ENCODE results near the gene EHHADH. TPM values are rescaled to one million over a fixed set of nuclear protein-coding genes. Genes with fewer than 3 reads are reported as not detected.

The EHHADH gene
- total RNA-seq, 2 experiments from 2014 or later = 1.3 TPM; not detected in 1

DNA sequence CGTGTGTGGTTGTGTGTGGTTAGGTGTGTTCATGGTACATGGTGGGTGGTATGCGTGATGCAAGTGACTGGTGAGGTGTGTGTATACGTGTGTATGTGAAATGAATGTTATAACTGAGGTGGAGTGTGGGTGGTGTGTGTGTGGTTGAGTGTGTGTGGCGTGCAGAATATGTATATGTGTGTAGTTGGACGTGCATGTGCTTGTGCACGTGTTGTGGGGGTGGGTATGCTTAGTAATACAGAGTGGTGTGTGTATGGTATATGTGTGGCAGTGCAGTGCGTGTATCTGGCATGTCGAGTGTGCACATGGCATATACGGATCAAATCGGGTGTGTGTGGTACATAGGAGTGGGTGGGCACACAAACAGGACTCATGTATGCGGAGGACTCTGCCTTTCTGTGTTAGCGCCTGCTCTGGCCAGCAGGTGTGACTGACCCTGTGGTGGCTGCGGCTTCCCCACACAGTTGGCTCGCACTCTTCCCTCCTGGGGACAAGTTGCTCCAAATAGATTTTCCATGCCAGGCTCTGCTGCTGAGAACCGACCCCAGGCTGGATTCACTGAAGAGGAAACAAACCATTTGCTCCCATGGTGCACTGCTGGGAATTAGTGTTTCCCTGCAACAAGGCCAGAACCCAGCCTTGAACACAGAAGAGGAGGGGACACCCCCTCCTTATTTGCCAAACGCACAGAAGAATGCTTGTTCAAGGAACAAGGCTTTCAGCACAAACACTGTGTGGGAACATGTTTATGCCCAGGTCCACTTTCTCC is 99.8 kb downstream of the EHHADH start:
- intact Hi-C loops (cut with micrococcal nuclease; ENCODE audit: unreplicated experiment) = no loop called here
- no peak overlapping the region for H2AFZ ChIP-seq (ENCODE audit: low read length)
- POLR2A ChIA-PET = interaction anchor here (0.7 kb wide), 1 partner anchor 216 kb away, joined by 3 read pairs; no protein-coding TSS in a partner anchor

DNA sequence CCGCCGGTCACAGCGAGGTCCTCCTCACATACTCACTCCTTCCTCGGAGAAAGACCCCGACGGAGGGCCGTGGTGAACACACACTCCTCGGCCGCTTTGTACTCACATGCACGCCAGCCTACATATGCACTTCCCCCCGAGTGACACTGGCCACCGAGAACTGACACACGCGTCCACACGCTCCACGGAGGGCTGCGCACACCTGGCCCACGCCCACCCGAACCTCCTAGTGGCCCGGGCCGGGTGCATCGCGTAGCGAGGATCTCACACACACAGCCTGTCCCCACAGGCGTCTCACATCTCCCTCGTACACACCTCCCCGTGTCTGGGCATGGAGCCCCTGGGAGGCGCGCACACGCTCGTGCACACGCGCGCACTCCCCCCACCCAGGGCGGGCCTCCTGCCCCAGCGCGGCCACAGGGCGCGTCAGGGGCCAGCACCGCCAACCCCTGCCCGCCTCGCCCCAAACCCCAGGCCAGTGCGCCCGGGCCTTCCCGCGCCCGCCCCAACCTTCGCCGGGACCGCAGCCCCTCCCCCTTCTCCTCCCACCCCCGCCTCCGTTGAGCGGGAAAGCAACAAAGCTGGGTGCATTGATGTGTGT is 100.6 kb downstream of the EHHADH start:
- H3K9me2 ChIP-seq (ENCODE audit: insufficient read depth, low read length) = no peaks in the 10 kb centered on the region
- no peaks in the 10 kb centered on the region for H3K79me2 ChIP-seq (ENCODE audit: insufficient read depth, low read depth, low read length)
- DNase-seq (ENCODE audit: low spot score) = no peak
- H3K36me3 ChIP-seq (ENCODE audit: insufficient read depth, low read length) = no peaks in the 10 kb centered on the region
- H3K27ac ChIP-seq (ENCODE audit: low read depth, low read length, poor library complexity, severe bottlenecking) = no peak overlapping the region
- CTCF ChIA-PET (ENCODE audit: unreplicated experiment) = no interaction called here
- H2AFZ ChIP-seq (ENCODE audit: low read length) = no peak overlapping the region
- H3K4me2 ChIP-seq (ENCODE audit: low read length) = no peak overlapping the region
- BruUV-seq (replicated peaks) = no TSS peak
- H4K20me1 ChIP-seq (ENCODE audit: insufficient read depth, low read length) = no peaks in the 10 kb centered on the region
- no peaks in the 10 kb centered on the region for H3K4me1 ChIP-seq (ENCODE audit: insufficient read depth, low read length, poor library complexity, severe bottlenecking)
- TF ChIP-seq EZH2phosphoT487 (IDR thresholded peaks at IDR 0.05; ENCODE audit: borderline replicate concordance, low read depth, low read length) = no peak
- TF ChIP-seq, protein P1, sequence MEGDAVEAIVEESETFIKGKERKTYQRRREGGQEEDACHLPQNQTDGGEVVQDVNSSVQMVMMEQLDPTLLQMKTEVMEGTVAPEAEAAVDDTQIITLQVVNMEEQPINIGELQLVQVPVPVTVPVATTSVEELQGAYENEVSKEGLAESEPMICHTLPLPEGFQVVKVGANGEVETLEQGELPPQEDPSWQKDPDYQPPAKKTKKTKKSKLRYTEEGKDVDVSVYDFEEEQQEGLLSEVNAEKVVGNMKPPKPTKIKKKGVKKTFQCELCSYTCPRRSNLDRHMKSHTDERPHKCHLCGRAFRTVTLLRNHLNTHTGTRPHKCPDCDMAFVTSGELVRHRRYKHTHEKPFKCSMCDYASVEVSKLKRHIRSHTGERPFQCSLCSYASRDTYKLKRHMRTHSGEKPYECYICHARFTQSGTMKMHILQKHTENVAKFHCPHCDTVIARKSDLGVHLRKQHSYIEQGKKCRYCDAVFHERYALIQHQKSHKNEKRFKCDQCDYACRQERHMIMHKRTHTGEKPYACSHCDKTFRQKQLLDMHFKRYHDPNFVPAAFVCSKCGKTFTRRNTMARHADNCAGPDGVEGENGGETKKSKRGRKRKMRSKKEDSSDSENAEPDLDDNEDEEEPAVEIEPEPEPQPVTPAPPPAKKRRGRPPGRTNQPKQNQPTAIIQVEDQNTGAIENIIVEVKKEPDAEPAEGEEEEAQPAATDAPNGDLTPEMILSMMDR (conservative IDR thresholded peaks at IDR 0.05; ENCODE audit: low read length) = no peak
- H3K9me3 ChIP-seq (ENCODE audit: low read length) = no peaks in the 10 kb centered on the region
- POLR2A ChIA-PET = interaction anchor here (0.7 kb wide), 1 partner anchor 217 kb away, joined by 3 read pairs; no protein-coding TSS in a partner anchor
- intact Hi-C loops (cut with micrococcal nuclease; ENCODE audit: unreplicated experiment) = no loop called here
- H3K4me3 ChIP-seq (ENCODE audit: low read depth, low read length, poor library complexity, severe bottlenecking) = no peak overlapping the region

More for the DNA sequence above, 99.8 kb downstream of the EHHADH start:
- Histone ChIP-seq H3K36me3 (ENCODE audit: insufficient read depth, low read length) (no peaks in the 10 kb centered on the region), H3K4me1 (ENCODE audit: insufficient read depth, low read length, poor library complexity, severe bottlenecking) (no peaks in the 10 kb centered on the region), H3K9me2 (ENCODE audit: insufficient read depth, low read length) (no peaks in the 10 kb centered on the region), H4K20me1 (ENCODE audit: insufficient read depth, low read length) (no peaks in the 10 kb centered on the region), H3K4me3 (ENCODE audit: low read depth, low read length, poor library complexity, severe bottlenecking) (no peak overlapping the region), H3K9me3 (ENCODE audit: low read length) (no peaks in the 10 kb centered on the region), H3K4me2 (ENCODE audit: low read length) (no peak overlapping the region), H3K27ac (ENCODE audit: low read depth, low read length, poor library complexity, severe bottlenecking) (no peak overlapping the region), H3K79me2 (ENCODE audit: insufficient read depth, low read depth, low read length) (no peaks in the 10 kb centered on the region)
- no peak for TF ChIP-seq EZH2phosphoT487 (IDR thresholded peaks at IDR 0.05; ENCODE audit: borderline replicate concordance, low read depth, low read length)
- TF ChIP-seq, protein P1 (conservative IDR thresholded peaks at IDR 0.05; ENCODE audit: low read length) = no peak
- no peak for DNase-seq (ENCODE audit: low spot score)
- no TSS peak for BruUV-seq (replicated peaks)
- CTCF ChIA-PET (ENCODE audit: unreplicated experiment) = no interaction called here
